Skin of body (tissue), 2 donors: Measurements from ENCODE around the gene CCDC188. TPM values are rescaled to one million over a fixed set of nuclear protein-coding genes. Genes with fewer than 3 reads are reported as not detected.

Experiments
- DNase-seq: peaks from one replicate; lab custom pipeline; 2025; lab: John Stamatoyannopoulos, UW
- total RNA-seq: library from RNA; depleted of rRNA; stranded (reverse); fragments of >200 nt; gene quantifications from one replicate; pipeline ENCODE4 v1.2.3, GENCODE V29; 2014

CCDC188 gene
- total RNA-seq, 1 donor from 2014 or later: 1.2 TPM

DNA sequence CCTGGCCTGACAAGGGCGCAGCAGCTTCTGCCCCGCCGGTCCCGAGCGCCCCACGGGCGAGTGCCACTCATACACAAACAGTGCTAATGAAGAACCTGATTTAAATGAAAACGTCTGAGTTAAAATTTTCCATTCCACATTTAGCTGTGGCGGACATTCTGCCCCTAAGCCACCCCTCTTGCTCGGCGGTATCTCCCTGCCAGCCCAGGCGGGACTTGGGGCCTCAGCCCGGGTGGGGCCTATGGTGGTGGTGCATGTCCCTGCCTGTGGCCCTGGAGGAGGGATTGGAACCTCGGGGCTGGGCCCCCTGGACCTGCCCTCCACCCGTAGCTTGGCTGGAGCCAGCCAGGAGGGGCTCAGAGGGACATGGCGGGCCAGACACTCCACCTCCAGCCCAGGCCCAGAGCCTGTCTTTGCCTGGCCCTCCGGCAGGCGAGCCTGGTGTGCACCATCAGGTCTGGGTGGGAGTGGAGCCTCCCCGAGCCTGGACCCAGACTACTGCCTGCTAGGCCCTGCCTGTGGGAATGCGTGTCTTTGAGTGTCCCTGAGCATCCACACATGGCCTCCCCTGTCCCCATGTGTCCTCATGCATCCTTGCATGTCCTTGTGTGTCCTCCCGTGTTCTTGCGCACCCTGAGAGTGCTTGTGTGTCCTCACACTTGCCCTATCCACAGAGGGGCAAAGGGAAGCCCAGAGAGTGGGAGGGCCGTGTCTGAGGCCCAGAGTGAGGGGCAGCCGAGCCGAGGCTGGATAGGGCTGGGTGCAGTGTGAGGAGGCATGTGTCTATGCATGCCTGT lies 14.9 kb downstream of the CCDC188 start:
- DNase-seq: no peak

DNA sequence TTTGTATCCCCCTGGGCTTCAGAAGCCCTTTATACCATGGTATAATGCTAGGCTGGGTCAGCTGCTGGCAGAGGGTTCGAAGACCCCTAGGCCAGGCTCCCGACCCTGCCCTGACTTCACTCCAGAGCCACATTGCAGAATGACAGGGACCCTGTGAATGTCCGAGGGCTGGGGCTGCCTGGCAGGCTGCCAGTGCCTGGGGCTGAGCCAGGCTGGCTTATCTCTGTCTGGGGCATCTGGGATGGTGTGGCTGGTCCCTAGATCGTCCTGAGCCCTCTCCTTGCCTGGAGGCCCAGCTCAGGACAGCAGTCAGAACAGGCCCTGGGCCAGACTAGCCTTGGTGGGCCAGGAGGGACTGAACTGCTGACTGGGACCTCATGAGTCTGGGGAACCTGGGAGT lies 15.6 kb downstream of the CCDC188 start:
- DNase-seq: no peak

DNA sequence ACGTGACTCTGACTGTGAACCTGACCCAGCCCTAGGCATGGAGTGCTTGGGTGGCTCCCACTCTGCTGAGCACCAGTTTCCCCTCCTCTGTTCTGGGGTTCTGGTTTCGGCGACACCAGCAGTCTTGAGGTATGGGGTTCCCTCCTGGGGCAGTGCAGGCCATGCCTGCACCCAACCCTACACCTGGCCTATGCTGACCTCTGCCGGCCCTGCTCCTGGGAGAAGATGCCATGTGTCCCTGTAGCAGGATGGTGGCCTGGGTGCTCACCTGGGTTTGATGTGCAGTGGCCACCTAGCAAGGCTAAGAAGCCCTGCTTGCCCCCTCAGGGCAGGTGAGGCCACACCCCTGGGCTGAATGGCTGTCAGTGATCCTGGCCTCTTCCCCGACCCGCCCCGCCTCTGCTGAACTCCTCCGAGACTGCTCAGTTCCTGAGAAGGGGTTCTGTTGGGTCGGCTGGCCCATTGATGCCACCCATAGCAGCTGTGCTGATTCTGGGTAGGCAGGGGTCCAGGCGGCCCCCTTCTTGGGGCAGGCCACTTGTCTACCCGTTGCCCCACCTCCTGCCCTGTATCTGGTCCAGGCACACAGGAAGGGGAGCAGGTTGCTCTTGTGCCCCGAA lies 16.8 kb downstream of the CCDC188 start:
- DNase-seq: no peak

DNA sequence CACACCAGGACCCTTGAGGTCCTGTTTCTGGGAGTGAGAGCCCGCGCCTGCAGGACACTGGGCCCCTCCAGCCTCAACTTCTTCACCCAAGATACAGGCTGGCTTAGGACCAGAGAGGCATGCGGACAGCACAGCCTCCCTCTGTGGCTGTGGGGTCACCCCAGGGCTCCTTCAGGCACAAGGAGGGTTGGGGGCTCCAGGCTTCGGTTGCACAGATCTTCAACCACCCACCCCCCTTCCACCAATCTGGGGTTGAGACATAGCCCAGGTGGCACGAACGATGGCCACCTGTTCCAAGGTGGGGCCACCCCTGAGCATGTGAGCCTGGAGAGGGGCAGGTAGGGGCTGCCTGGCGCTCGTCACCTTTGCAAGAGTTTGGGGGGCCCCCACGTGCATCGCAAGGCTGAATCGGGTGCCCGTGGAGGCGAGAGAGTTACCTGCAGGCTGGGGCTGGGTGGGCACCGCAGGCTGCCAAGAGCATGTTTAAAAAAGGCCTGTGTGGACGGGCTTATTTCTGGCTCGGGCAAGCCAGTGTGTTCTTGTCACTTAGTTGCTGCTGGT lies 18.1 kb downstream of the CCDC188 start:
- no peak for DNase-seq

DNA sequence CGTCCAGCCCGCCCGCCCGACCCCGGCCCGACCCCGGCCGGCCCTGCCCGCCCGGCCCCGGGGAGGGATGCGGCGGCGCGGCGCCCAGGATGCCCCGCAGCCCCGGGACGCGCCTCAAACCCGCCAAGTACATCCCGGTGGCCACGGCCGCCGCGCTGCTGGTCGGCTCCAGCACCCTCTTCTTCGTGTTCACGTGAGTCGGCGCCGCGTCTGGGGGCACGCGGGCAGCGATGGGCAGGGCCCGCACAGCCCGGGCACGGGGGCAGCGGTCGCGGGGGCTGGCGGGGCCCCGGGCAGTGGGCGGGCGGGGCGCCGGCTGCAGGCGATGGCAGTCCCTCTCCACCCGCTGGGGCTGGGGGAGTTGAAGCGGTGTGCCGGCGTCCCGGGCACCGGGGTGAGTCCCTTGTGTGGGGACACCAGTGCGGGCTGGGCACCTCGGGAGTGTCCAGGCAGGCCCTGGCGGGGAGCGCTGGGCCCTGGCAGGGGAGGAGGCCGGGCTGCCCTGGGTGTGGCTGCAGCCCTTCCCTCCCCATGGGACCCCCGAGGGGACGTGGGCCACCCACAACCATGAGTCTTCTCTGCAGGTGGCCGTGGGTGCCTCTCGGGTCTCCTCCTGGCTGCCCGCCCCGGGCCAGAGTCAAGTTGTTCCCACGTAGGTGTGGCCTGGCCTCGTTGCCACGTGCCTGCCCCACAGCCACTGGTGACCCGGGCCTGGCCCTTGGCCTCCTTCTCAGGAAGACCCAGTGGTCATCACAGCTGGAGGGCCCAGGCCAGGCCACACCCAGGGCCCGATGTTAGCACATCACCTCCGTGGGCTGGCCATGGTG lies 18.8 kb downstream of the CCDC188 start:
- no peak for DNase-seq

DNA sequence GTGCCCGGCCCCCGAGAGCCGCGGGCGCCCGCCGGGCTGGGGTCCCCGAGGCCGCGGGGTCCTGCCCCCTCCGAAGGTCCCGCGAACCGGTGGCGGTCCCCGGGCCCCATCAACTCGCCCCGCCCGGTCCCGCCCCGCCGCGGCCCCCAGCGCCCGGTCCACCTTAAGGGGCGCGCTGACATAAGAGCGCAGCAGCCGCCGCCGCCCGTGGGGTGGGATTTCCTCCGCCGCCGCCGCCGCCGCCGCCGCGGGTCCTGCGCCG lies 19.3 kb downstream of the CCDC188 start, which contains the start of gene ZDHHC8:
TSS of gene ZDHHC8 (plus strand) at position 208 of the 262 bp plus-strand sequence. CDS start 144 bp downstream, outside the sequence.
- no peak for DNase-seq

DNA sequence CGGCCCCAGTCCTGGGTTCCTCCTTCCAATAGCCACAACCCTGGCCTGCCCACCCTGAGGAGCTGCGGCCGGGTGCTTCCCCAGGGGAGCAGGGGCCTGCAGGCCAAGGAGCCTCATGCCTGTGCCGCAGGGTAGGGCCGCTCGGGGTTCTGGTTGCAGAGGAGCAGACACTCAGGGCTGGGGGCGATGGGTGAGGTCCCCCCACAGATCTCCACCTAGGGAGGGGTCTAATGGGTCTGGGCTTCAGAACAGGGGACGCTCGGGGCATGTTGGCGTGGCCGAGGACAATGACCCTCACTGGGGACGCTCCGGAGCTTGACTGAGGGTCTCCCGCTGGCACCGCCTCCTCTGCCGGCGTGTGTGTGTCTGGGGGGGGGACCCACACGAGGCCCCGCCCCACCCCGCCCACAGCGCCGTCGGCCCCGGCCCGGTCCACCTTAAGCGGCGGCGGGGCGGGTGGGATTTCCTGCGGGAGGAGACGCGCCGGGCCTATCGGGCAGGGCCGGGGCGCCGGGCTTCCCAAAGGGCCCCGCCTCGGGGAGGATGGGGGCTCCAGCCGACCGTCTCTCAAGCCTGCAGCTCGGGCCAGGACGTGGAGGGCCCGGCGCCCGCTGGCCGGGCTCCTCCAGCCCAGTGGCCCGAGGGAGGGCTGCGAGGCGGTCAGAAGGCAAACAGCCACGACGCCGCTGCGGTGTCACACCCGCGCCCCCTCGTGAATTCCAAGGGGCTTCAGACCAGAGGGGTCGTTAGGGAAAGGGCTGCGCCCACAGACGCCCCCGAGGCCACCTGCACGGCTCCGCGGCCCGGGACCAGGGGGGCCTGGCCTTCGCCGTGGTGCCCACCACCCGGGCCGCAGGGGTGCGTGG lies 19.9 kb downstream of the CCDC188 start:
- peak; percentile 61 for DNase-seq

DNA sequence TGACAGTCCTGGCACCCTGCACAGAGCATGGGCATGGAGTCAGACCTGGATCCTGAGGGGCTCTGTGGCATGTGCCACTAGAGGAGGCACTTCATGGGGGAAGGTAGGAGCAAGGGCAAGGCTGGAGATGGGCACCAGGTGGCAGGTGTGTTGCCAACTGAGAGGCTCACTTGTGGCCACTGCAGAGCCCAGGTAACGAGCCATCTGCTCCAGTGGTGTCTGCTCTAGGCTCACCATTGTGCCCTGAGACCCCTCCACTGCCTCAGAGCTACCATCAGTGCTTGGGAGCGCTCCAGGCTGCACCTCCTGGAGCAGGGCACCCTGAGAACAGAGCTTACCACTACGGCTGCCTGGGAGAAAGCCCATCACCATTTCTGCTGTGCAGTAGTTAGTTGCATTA lies 20.5 kb downstream of the CCDC188 start:
- no peak for DNase-seq

DNA sequence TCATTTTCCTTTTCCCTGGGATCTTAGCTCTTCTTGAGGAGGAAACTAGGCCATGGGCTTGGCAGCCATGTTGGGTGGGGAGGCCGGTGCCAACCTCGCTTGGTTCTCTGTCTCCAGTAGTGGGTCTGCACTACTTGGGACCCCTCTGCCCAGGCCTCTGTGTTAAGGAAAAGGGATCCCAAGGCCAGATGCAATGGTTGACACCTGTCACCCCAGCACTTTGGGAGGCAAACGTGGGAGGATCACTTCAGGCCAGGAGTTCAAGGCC lies 21.2 kb downstream of the CCDC188 start:
- DNase-seq: no peak

DNA sequence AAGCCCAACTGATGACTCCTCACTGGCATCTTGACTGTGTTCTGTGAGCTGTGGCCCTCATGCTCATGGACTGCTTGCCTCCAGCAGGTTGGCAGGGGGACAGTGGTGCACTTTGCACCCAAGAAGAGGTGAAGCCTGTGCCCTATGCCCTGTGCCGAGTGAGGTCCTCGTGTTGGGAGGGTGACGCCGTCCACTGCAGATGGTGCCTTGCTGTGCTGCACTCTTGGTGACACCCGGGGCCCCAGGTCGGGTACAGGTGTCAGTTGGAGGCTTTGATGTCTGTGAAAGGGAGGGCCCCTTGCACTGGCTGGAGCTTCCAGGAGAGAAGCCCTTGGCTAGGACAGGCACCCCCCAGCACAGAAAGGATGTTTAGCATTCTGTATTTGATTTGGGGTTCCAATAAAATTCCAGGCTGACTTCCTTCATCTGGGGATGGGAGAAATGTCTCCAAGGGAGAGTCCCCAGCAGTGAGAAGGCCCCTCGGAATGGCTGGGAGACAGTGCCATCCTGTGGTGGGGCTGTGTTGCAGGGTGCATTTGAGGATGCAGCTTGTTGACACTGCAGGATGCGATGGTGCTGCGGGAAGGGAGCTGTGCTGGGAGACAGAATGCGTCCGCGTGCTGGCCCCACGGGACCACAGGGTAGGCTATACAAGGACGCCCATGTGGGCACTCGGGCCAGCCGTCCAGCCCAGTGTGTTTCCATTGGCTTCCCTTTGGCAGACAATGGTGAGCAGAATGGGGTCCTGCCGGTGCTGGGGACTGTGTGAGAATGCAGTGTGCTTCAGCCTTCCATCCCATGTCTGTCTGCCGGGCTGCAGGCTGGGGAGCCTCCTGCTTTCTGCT lies 21.7 kb downstream of the CCDC188 start:
- DNase-seq: no peak

DNA sequence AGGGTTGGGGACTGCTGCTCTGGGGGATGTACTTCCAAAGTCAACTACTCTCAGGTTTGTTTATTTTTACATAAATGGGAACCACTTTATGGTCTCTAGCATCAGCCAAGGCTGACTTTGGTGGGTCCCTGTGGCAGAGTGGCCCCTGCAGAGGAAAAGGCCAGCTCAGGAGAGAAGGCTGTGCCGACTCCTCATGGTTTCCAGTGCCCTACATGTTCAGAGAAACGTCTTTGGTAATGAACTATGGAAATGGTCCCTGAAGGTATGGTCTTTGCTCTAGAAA lies 22.3 kb downstream of the CCDC188 start:
- DNase-seq: no peak

DNA sequence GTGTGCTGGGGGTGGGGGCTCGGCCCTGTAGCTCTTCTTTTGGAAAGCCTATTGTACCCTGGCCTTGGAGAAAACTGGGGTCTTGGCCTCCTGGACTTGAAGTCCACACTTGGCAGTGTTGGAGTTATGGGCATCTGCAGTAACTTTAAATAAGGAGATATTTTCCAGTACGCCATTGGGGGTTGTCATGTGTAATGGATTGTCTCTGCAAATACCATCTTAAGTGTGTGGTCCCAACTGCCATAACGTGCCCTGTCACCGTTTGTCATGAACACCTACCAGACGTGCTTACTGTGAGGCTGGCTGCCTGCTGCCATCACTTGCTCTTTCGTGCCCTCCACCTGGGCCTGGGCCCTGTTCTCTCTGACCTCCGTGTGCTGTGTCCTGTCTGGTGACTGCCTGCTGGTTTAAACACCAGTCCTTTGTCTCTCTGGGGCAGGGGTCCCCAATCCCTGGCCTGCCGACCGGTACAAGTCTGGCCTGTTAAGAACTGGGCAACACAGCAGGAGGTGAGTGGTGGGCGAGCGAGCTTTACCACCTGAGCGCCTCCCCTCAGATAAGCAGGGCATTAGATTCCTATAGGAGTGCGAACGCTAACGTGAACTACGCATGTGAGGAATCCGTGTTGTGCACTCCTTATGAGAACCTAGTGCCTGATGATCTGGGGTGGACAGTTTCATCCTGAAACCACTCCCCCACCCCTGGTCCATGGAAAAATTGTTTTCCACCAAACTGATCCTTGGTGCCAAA lies 22.8 kb downstream of the CCDC188 start:
- DNase-seq: no peak

DNA sequence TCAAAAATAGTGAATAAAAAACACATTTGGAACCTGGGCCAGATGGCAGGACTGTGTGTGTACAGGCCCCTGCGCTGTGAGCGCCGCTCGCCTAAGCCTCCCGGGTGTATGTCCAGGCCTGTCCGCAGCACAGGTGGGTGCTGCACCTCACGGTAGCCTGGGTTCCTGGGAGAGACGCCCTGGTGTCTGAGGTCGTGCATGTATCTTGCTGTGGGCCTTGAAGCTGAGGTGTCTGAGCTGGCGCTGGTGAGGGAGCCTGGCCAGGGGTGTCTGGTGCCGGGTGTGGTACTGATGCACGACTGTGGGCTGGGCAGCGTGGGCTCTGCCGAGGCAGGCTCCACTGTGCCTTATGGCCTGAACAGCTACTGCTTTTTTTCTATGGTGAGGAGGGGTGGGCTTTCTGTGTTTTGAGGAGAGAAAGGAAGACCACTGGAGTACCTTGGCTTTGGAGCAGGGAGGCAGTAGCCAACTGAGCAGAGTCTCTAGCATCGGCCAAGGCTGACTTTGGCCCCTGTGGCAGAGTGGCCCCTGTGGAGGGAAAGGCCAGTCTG lies 23.5 kb downstream of the CCDC188 start:
- no peak for DNase-seq

DNA sequence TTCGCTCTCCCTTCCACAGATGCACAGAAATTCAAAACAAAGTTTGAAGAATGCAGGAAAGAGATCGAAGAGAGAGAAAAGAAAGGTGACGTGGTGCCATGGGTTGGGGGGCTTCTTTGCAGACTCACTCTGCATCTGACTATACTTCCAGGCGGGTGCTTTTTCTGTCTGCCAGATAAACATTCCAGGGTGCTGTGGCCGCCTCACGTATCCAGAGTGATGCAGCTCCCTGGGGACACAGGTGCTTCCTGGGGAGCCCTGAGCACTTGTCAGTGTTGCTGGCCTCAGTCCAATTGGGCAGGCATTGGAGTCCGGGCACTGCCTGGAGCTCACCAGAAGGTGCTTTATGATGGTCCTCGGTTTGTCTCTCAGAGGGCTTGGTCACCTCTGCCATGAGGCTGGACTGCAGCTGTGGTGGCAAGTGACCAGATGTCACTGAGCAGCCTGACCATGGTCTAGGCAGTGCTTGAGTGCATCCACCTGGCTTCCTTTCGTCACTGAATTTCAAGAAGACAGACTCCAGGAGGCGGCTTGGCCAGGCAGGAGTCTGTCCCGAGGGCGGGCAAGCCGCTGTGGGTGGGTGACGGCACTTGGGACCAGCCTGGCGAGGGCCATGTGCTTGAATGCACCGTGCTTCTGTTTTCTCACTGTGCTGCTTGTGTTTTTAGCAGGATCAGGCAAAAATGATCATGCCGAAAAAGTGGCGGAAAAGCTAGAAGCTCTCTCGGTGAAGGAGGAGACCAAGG lies 24.4 kb downstream of the CCDC188 start:
- no peak for DNase-seq

DNA sequence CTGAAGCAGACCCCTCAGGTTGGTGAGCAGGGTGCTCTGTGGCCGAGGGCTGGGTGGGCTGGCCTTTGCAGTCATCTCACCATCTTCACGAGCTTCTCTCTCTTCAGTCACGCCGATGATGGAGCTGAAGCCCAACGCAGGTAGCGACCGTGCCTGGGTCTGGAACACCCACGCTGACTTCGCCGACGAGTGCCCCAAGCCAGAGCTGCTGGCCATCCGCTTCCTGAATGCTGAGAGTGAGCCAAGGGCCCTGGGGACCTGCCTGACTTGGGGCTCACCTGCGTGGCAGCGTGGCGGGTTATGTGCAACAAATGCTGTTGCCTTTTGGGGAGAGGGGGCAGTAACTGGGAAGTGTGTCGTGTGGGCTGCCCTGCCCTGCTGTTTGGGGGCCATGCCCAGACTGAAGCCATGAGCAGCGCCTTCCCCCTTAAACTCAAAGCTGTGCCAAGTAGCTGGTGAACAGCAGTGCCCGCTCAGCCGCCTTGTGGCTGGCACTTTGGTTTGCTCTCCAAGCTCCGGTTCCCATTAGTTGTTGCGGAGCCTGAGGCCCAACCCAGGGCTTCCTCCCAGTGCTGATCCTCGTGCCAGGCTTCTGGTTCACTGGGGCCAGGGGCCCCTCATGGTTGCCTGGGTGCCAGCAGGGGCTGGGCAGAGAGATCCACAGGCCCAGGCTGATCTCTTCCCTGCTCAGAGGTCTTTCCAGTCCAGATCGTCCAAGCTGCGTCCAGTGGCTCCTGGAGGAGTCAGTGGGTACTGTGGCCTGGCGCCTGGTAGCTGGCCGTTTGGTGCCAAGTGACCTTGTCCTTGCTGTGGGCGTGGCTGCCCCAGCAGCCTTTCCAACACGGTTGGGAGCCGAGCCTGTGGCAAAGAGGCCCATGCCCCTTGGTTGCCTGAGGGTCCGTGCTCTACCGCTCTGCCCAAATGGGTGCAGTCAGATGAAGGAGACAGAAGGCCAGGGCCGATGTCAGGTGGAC lies 25.4 kb downstream of the CCDC188 start:
- DNase-seq: no peak

DNA sequence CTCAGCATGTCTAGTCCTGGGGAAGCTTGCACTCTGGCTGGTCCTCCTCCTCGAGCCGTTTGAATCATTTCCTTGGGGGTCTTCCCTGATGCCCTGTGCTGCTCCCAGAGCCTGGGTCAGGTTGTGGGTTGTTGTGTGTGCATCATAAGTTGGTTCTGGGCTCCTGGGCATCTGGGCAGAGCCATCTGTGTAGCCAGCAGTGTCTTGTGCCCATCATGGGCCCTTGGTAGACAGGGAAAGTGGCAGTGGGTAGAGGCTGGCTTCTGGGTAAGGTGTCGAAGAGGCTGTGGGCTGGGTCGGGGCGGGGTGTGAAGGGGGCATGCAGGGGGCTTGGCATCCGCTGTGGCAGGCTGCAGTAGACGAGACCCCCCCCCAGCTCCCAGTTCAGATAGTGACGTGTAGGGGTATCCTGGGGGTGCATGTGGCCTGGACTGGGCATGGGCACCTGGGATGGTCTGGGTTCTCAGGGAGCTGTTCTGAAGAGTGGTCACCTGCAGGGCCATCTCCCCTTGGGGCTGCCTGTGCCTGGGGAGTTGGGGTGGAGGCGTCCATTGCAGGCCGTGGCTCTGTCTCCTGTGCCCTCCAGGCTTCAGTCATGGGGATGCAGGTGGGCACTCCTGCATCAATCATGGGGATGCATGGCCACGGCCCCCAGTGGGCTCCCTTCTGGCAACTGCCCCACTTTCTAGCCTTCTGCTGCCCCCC lies 26.6 kb downstream of the CCDC188 start:
- no peak for DNase-seq
